HepG2 (cell line): ENCODE measurements around the gene GTF2H2C. TPM values are rescaled to one million over a fixed set of nuclear protein-coding genes. Genes with fewer than 3 reads are reported as not detected.

ENCODE experiments used
- ATAC-seq: fragments of 200-7000 bp; cut with Tn5 transposase; 3 replicates; pipeline ENCODE4 v1.9.1; 2020; ENCODE audit warnings: mild to moderate bottlenecking, moderate library complexity
- BruUV-seq: library from RNA; stranded (reverse); fragments of 400-500 nt; replicated peaks from 2 replicates; lab custom pipeline; 2021; lab: Mats Ljungman, UMichigan
- CTCF ChIA-PET: fragments of 300-600 bp; formaldehyde crosslinking; extraction: SDS; loops from one replicate; lab custom pipeline; 2021; ENCODE audit warnings: low total read pairs, inconsistent platforms, low intra/inter-chr PET ratio; lab: Yijun Ruan, JAX
- POLR2A ChIA-PET: fragments of 350-600 bp; sonication (Branson Sonifier 250); formaldehyde crosslinking; loops from one replicate; lab custom pipeline; 2020; ENCODE audit warnings: antibody characterized with exemption, inconsistent platforms; lab: Yijun Ruan, JAX
- DNase-seq: peaks from one replicate; pipeline ENCODE4 v3.0.0-alpha.2; 2015; ENCODE audit warnings: low spot score
- FAIRE-seq: peaks from 3 replicates; lab custom pipeline; 2011; peaks lifted over from hg19 to GRCh38; lab: Jason Lieb, UNC
- H2AFZ ChIP-seq: one replicate; pipeline ENCODE4 v1.6.1; 2011; ENCODE audit warnings: low read length, inconsistent platforms
- H3K27ac ChIP-seq: fragments of 300-600 bp; 3 replicates; pipeline ENCODE4 v1.8.0; 2011; ENCODE audit warnings: mixed run types, mild to moderate bottlenecking, mixed read lengths, low read length, inconsistent platforms; ENCODE audit not compliant: insufficient read depth; ENCODE audit errors: extremely low read length
- H3K27me3 ChIP-seq, 2 experiments: fragments of 200-600 bp in 1 of 2; 2 replicates in 1 of 2; 3 replicates in 1 of 2; pipeline versions ENCODE4 v1.6.0 to v1.8.0; 2011; ENCODE audit warnings: low read length in 2 of 2, mild to moderate bottlenecking in 2 of 2, moderate library complexity in 2 of 2, inconsistent platforms in 1 of 2; ENCODE audit not compliant: insufficient read depth in 2 of 2, control insufficient read depth in 1 of 2
- H3K36me3 ChIP-seq, 2 experiments: fragments of 200-600 bp in 1 of 2; replicated peaks in 1 of 2; 2 replicates in 1 of 2; 3 replicates in 1 of 2; pipeline versions ENCODE4 v1.5.1 to v1.8.0; 2011; ENCODE audit warnings: low read length in 2 of 2, inconsistent platforms in 1 of 2; ENCODE audit not compliant: insufficient read depth in 2 of 2, control insufficient read depth in 1 of 2
- H3K4me1 ChIP-seq: 2 replicates; pipeline ENCODE4 v1.5.1; 2012; ENCODE audit warnings: low read length, inconsistent platforms; ENCODE audit not compliant: insufficient read depth
- H3K4me2 ChIP-seq: 2 replicates; pipeline ENCODE4 v1.6.0; 2011; ENCODE audit warnings: low read depth, low read length, inconsistent platforms
- H3K4me3 ChIP-seq, 3 experiments: fragments of 200-600 bp in 1 of 3; sonication (generic), shearing (Covaris generic) in 1 of 3; replicated peaks in 1 of 3; 2 replicates each; pipeline ENCODE4 v1.5.1; 2011 to 2016; ENCODE audit warnings: low read length in 3 of 3, inconsistent platforms in 2 of 3, low read depth in 2 of 3, mild to moderate bottlenecking in 2 of 3, control low read depth in 1 of 3, mixed read lengths in 1 of 3; ENCODE audit not compliant: insufficient read depth in 1 of 3
- H3K79me2 ChIP-seq: one replicate; pipeline ENCODE4 v1.6.1; 2011; ENCODE audit warnings: low read length, inconsistent platforms; ENCODE audit not compliant: insufficient read depth
- H3K9ac ChIP-seq: 2 replicates; pipeline ENCODE4 v1.6.0; 2011; ENCODE audit warnings: mild to moderate bottlenecking, low read depth, low read length, inconsistent platforms; ENCODE audit not compliant: insufficient read depth
- H3K9me3 ChIP-seq: 2 replicates; pipeline ENCODE4 v1.5.1; 2012; ENCODE audit warnings: mild to moderate bottlenecking, low read length
- H4K20me1 ChIP-seq: 2 replicates; pipeline ENCODE4 v1.6.0; 2011; ENCODE audit warnings: inconsistent platforms, mild to moderate bottlenecking, low read length, moderate library complexity; ENCODE audit not compliant: insufficient read depth
- ARID5B ChIP-seq: IDR thresholded peaks from 2 replicates; pipeline ENCODE4 v1.4.0; 2020; ENCODE audit warnings: mild to moderate bottlenecking, missing genetic modification reagents
- KLF11 ChIP-seq: IDR thresholded peaks from 2 replicates; pipeline ENCODE4 v1.6.1; 2016; ENCODE audit warnings: missing compliant biosample characterization
- MAF1 ChIP-seq: sonication (generic); formaldehyde crosslinking; IDR thresholded peaks from 2 replicates; pipeline ENCODE4 v1.5.0; 2020; ENCODE audit warnings: missing genetic modification reagents, borderline replicate concordance
- MED13 ChIP-seq: sonication (generic); formaldehyde crosslinking; IDR thresholded peaks from 2 replicates; pipeline ENCODE4 v1.5.0; 2020; ENCODE audit warnings: missing genetic modification reagents
- MTA3 ChIP-seq: sonication (generic); formaldehyde crosslinking; IDR thresholded peaks from 2 replicates; pipeline ENCODE4 v1.4.0; 2020; ENCODE audit warnings: missing genetic modification reagents
- NFE2L2 ChIP-seq: fragments of 150-350 bp; IDR thresholded peaks from 2 replicates; pipeline ENCODE4 v1.6.1; 2014; ENCODE audit warnings: low read length
- NR2C2 ChIP-seq: sonication (generic); formaldehyde crosslinking; IDR thresholded peaks from 2 replicates; pipeline ENCODE4 v1.4.0; 2020; ENCODE audit warnings: missing genetic modification reagents, mild to moderate bottlenecking, moderate library complexity, borderline replicate concordance
- PRDM10 ChIP-seq: sonication (generic); formaldehyde crosslinking; IDR thresholded peaks from 2 replicates; pipeline ENCODE4 v1.4.0; 2020; ENCODE audit warnings: low read depth, missing genetic modification reagents
- RFX1 ChIP-seq: fragments of 450-650 bp; IDR thresholded peaks from 2 replicates; pipeline ENCODE4 v1.6.1; 2017
- ZBTB37 ChIP-seq: sonication (generic); formaldehyde crosslinking; IDR thresholded peaks from 2 replicates; pipeline ENCODE4 v1.4.0; 2020; ENCODE audit warnings: mild to moderate bottlenecking, missing genetic modification reagents
- ZNF768 ChIP-seq: sonication (generic); formaldehyde crosslinking; IDR thresholded peaks from 2 replicates; pipeline ENCODE4 v1.4.0; 2020; ENCODE audit warnings: missing genetic modification reagents
- WGBS: methylation state at CpG from one replicate; pipeline ENCODE4 v1.1.6; 2017; ENCODE audit warnings: low lambda C conversion rate; 5-methylcytosine and 5-hydroxymethylcytosine counted together
- in situ Hi-C: cut with HindIII; loops from 2 replicates; pipeline ENCODE4 v1.10.0; 2017; ENCODE audit warnings: low pct_unique_long_range_greater_than_20kb; ENCODE audit not compliant: extremely low pct_ligation_motif_present
- intact Hi-C: fragments of 100-400 bp; cut with micrococcal nuclease; formaldehyde crosslinking; loops from one replicate; pipeline ENCODE4 v1.10.0; 2022; ENCODE audit not compliant: unreplicated experiment
- polyA plus RNA-seq, 8 experiments: library from polyadenylated mRNA; depleted of rRNA in 3 of 8; stranded (reverse) in 7 of 8; unstranded in 1 of 8; fragments of >200 nt; fragmentation: Illumina TruSeq in 4 of 8; extraction: Trizol in 4 of 8; gene quantifications; 2 replicates each; pipeline versions ENCODE4 v1.2.1 to v1.2.3, GENCODE V29; 2011 to 2016; ENCODE audit warnings: low read depth in 4 of 8, missing spikeins in 1 of 8, mixed read lengths in 1 of 8; ENCODE audit not compliant: insufficient read depth in 1 of 8
- total RNA-seq, 5 experiments: library from RNA; depleted of rRNA; stranded (reverse); fragments of >200 nt; fragmentation: Illumina TruSeq; extraction: Trizol; gene quantifications; 2 replicates each; pipeline ENCODE4 v1.2.3, GENCODE V29; 2016; ENCODE audit warnings: low read depth in 1 of 5
- TF ChIP-seq, protein P1 (sequence below): sonication (generic); formaldehyde crosslinking; IDR thresholded peaks from 2 replicates; pipeline ENCODE4; 2020; ENCODE audit warnings: missing genetic modification reagents, mild to moderate bottlenecking, borderline replicate concordance

GTF2H2C gene
- total and polyA plus RNA-seq, 2 of the 13 experiments (the other 11 are each of a cell fraction or from before 2014, with no cell fraction given), result 29.7 to 62.9 TPM

DNA sequence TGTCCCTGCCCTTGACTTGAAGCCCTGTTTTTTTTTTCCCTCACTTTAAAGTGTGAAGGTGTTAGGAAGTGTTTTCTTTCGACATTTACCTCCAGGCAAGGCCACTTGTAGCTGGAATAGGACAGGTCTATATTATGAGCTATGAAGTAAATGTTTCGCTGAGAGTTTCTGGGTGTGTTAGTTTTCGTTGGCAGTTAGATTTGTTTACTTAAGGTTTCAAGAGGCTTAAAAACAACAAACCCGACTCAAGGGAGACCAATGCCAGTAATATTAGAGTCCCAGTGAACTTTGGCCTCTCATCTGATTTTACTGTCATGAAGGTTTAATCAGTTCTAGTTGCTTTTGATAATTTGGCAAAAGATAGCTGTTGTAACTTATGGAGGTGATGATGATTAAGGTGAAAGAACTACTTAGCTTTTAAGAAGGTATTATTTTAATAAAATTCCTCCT lies 42.2 kb upstream of the GTF2H2C start (continued):
- TF ChIP-seq ARID5B (CRISPR knock-in tag) (peak; percentile 83), NFE2L2 (no peak)
- TF ChIP-seq, protein P1, sequence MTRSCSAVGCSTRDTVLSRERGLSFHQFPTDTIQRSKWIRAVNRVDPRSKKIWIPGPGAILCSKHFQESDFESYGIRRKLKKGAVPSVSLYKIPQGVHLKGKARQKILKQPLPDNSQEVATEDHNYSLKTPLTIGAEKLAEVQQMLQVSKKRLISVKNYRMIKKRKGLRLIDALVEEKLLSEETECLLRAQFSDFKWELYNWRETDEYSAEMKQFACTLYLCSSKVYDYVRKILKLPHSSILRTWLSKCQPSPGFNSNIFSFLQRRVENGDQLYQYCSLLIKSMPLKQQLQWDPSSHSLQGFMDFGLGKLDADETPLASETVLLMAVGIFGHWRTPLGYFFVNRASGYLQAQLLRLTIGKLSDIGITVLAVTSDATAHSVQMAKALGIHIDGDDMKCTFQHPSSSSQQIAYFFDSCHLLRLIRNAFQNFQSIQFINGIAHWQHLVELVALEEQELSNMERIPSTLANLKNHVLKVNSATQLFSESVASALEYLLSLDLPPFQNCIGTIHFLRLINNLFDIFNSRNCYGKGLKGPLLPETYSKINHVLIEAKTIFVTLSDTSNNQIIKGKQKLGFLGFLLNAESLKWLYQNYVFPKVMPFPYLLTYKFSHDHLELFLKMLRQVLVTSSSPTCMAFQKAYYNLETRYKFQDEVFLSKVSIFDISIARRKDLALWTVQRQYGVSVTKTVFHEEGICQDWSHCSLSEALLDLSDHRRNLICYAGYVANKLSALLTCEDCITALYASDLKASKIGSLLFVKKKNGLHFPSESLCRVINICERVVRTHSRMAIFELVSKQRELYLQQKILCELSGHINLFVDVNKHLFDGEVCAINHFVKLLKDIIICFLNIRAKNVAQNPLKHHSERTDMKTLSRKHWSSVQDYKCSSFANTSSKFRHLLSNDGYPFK, result no peak
- TF ChIP-seq, all 625 proteins: peak for 57

- DNase-seq, result no peak
- BruUV-seq, result no TSS peak
- Histone ChIP-seq H3K4me1 (peaks cover 37% of the 10 kb centered on the region), H3K36me3 (peaks cover 0 to 3% of the 10 kb centered on the region in 2 experiments; a peak in 2 of 5 replicates), H3K27ac (no peak overlapping the region), H4K20me1 (no peaks in the 10 kb centered on the region), H3K4me2 (no peak overlapping the region), H2AFZ (no peak overlapping the region), H3K4me3 (no peak overlapping the region), H3K9me3 (no peaks in the 10 kb centered on the region), H3K27me3 (no peaks in the 10 kb centered on the region), H3K9ac (no peak overlapping the region), H3K79me2 (peaks cover 6% of the 10 kb centered on the region)
- intact Hi-C loops, result no loop called here
- WGBS, result 77% methylated on average over 2 of the region's 2 CpGs
- in situ Hi-C loops, result no loop called here
- ATAC-seq, result no peak
- ChIA-PET CTCF (no interaction called here), POLR2A (interaction anchor here (3.4 kb wide), 1 partner anchor 16 kb away, joined by 10 read pairs; no protein-coding TSS in a partner anchor)
- FAIRE-seq, result no peak
- TF ChIP-seq PRDM10 (CRISPR knock-in tag) (no peak), KLF11 (CRISPR knock-in tag) (no peak), MAF1 (no peak), ZBTB37 (no peak), ZNF768 (no peak), MED13 (CRISPR knock-in tag) (no peak), RFX1 (no peak), NR2C2 (CRISPR knock-in tag) (no peak), MTA3 (CRISPR knock-in tag) (no peak)
These were observed 40.7 kb upstream of the GTF2H2C start for GRCh38 chr5:69519285-69519684.
